AG04449 (cell line): ENCODE data around the gene ITGAD.
A peak's percentile ranks its signal among the peaks of the same experiment; 100 is the strongest.

Experiments
- CTCF ChIA-PET: fragments of 350-600 bp; formaldehyde crosslinking; extraction: SDS; loops from one replicate; lab custom pipeline; 2021; ENCODE audit warnings: antibody characterized with exemption; lab: Yijun Ruan, JAX
- POLR2A ChIA-PET: fragments of 400-600, 350-600 bp; formaldehyde crosslinking; extraction: SDS; loops from one replicate; lab custom pipeline; 2020; ENCODE audit warnings: antibody characterized with exemption, inconsistent platforms; lab: Yijun Ruan, JAX
- DNase-seq: peaks from one replicate; pipeline ENCODE4 v3.0.0-alpha.2; 2010; ENCODE audit warnings: low read depth, low spot score
- H3K4me3 ChIP-seq: 2 replicates; pipeline ENCODE4 v1.5.1; 2011; ENCODE audit warnings: low read depth, mild to moderate bottlenecking, control low read depth, low read length
- TF ChIP-seq, protein P1 (sequence below): IDR thresholded peaks from one replicate; pipeline ENCODE4 v1.5.1; 2011; ENCODE audit warnings: mild to moderate bottlenecking, moderate library complexity, low read length, control low read depth, inconsistent platforms; ENCODE audit not compliant: insufficient read depth; ENCODE audit errors: missing control alignments

The ITGAD gene

DNA sequence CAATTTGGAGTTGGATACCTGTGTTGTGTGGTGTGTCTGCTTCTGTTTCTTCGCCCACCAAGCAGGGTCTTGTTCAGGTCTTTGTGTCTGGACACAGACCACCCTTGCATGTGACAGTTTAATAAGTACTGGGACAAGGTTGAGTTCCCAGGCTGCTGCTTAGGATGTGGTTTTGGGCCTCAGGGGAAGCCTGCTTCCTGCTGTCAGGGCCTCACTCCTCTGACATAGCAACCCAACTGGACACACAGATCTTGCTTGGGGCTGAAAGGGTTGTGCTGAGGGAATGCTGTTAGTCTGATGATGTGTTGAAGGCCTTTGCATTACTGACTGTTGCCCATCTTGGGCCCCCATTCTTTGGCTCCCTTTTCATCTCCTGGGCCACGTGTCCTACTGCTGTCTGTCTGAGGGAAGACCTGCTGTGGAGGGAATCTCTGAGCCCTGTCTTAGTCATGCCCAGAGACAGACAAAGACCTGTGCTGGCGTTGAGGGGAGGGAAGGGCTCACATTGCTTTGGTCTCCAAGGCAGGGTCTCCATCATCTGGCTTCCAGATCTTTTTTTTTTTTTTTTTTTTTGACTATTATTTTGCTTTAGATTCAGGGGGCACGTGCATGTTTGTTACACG lies 74.1 kb downstream of the ITGAD start:
- POLR2A ChIA-PET = no interaction called here
- no peak overlapping the region for H3K4me3 ChIP-seq
- DNase-seq = no peak
- TF ChIP-seq, protein P1, sequence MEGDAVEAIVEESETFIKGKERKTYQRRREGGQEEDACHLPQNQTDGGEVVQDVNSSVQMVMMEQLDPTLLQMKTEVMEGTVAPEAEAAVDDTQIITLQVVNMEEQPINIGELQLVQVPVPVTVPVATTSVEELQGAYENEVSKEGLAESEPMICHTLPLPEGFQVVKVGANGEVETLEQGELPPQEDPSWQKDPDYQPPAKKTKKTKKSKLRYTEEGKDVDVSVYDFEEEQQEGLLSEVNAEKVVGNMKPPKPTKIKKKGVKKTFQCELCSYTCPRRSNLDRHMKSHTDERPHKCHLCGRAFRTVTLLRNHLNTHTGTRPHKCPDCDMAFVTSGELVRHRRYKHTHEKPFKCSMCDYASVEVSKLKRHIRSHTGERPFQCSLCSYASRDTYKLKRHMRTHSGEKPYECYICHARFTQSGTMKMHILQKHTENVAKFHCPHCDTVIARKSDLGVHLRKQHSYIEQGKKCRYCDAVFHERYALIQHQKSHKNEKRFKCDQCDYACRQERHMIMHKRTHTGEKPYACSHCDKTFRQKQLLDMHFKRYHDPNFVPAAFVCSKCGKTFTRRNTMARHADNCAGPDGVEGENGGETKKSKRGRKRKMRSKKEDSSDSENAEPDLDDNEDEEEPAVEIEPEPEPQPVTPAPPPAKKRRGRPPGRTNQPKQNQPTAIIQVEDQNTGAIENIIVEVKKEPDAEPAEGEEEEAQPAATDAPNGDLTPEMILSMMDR = no peak
- CTCF ChIA-PET = no interaction called here

DNA sequence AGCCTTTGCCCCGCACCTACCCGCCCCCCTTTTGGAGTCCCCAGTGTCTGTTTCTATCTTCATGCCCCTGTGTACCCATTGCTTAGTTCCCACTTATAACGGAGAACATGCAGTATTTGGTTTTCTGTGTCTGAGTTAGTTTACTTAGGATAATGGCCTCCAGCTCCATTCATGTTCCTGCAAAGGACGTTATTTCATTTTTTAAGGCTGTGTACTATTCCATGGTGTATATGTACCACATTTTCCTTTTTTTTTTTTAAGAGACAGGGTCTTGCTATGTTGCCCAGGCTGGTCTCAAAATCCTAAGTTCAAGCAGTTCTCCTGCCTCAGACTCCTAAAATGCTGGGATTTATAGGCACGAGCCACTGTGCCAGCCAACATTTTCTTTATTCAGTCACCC lies 74.7 kb downstream of the ITGAD start:
- TF ChIP-seq, protein P1 = no peak
- H3K4me3 ChIP-seq = no peak overlapping the region
- ChIA-PET CTCF (interaction anchor here (5.7 kb wide), 1 partner anchor 8 kb away, joined by 86 read pairs; the partner anchor contains the start of gene ARMC5), POLR2A (no interaction called here)
- DNase-seq = no peak

DNA sequence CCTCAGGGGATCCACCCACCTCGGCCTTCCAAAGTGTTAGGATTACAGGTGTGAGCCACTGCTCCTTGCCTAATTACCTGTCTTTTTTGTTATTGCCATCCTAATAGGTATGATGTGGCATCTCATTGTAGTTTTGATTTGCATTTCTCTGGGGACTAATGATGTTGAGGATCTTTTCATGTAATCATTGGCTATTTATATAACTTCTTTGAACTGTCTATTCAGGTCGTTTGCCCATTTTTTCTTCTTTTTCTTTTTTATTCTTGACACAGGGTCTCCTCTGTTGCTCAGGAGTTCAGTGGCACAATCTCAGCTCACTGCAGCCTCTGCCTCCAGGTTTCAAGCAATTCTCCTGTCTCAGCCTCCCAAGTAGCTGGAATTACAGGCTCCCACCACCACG lies 77.5 kb downstream of the ITGAD start:
- H3K4me3 ChIP-seq = peak overlapping the region; percentile 20; the same call in 1 of the 2 replicates
- CTCF ChIA-PET = interaction anchor here (1.3 to 5.7 kb wide), 2 partner anchors 8 to 11 kb away, joined by 3 to 86 read pairs; partner anchors contain the start of gene ARMC5
- TF ChIP-seq, protein P1 = no peak
- DNase-seq = no peak
- POLR2A ChIA-PET = interaction anchor here (1.9 kb wide), 1 partner anchor 10 kb away, joined by 12 read pairs; no protein-coding TSS in a partner anchor

DNA sequence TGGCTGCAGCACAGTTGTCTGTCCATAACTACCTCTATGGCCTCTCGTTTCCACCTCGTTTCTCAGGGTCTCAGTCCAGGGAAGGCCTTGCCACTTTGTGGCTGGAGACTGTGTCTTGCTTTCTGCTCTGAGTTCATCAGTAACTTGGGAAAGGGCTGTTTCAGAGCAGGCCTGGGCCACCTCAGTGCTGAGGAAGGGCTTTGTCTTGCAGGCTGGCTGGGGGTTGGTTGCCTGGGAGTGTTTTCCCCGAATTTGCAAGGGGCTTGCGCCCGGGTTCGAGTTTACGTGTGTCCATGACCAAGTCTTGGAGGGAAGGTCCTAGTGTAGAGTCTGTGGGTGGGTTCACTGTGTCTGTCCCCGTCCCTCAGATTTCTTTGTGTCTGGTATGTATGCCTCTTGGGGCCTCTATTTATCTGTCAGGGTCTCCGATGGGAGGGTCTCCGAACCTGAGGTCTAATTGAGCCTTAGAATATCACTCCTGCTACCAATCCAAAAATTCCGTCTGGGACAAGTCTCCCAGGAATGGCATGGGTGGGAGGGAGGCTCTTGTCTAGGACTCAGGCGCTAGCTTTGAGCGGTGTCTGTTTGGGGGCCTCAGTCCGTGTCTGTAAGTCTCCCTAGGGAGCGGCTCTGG lies 78.2 kb downstream of the ITGAD start:
- no peak for DNase-seq
- peak overlapping the region; percentile 89 for H3K4me3 ChIP-seq
- ChIA-PET CTCF (interaction anchor here (0.9 to 5.7 kb wide), 4 partner anchors 8 to 397 kb away, joined by 3 to 86 read pairs (median 3); partner anchors contain the start of gene ARMC5), POLR2A (interaction anchor here (0.8 to 1.9 kb wide), 3 partner anchors 11 to 32 kb away, joined by 3 to 12 read pairs (median 6); no protein-coding TSS in a partner anchor)
- TF ChIP-seq, protein P1 = no peak

DNA sequence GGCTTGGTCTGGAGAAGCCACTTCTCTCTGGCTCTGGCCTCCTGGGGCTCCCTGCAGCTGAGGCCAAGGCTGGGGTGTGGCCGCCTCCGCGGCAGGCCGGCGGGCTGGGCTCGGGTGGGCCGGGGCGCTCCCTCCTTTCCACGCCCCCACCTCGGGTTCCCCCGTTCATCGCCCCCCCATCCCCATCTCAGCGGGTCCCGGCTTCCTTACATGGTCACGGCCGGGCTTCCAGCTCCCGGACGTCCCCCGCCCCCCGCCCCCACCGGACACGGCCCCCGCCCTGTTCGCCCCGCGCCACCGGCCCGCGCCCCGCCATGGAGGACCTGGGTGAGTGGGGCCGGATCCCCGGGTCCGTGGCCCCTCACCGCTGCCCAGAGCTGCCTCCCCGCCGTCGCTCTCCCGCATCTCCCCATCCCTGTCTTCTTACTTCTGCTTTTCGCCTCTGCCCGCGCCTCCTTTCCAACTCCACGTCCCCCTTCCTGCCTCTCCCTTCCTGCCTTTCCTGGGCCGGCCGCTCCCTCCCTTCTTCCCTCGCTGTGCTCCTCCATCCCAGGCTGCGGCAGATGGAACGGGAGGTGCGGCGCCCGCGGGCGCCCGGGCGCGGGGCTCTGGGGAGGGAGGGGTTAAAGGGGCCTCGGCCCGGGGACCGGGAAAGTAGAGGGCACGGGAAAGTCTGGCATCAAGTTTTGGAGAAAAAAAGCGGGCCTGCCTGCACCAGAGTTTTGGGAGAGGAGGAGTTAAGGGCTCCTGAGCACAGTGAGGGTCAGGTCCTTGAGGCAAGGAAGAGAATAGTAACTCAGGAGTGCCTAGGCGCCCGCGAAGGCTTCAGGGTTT lies 79.0 kb downstream of the ITGAD start, which contains the start of gene TGFB1I1:
Gene TGFB1I1, plus strand, starts transcription at position 278 of the 834 bp plus-strand sequence. Its CDS starts 37 bp downstream, at position 315.
- TF ChIP-seq, protein P1 = no peak
- peak within 1 kb of the TSS; percentile 89 for H3K4me3 ChIP-seq
- CTCF ChIA-PET = interaction anchor here (0.9 to 5.7 kb wide), 4 partner anchors 8 to 396 kb away, joined by 3 to 86 read pairs (median 3); partner anchors contain the start of gene ARMC5
- POLR2A ChIA-PET = interaction anchor here (0.6 to 1.9 kb wide), 8 partner anchors 11 to 330 kb away, joined by 3 to 12 read pairs (median 4); partner anchors contain the start of gene RUSF1
- peak; percentile 34 for DNase-seq
